H1 (cell line): Measurements from ENCODE around the gene EGFR. TPM values are rescaled to one million over a fixed set of nuclear protein-coding genes. Genes with fewer than 3 reads are reported as not detected.

Experiments
- CTCF ChIA-PET: fragments of 300-600 bp; sonication (Branson Sonifier 250); formaldehyde crosslinking; loops from one replicate; lab custom pipeline; 2021; ENCODE audit not compliant: partially characterized antibody; lab: Charles Lee
- POLR2A ChIA-PET: fragments of 300-600 bp; sonication (Branson Sonifier 250); formaldehyde crosslinking; loops from one replicate; lab custom pipeline; 2021; ENCODE audit warnings: inconsistent platforms; ENCODE audit not compliant: partially characterized antibody; lab: Charles Lee
- DNase-seq, 2 experiments: peaks; one replicate each; pipeline versions ENCODE4 v3.0.0 to v3.0.0-alpha.2; 2010 to 2022; ENCODE audit warnings: low spot score in 2 of 2, low read depth in 1 of 2, mixed read lengths in 1 of 2
- FAIRE-seq: peaks from 2 replicates; lab custom pipeline; 2011; peaks lifted over from hg19 to GRCh38; lab: Jason Lieb, UNC
- H2AFZ ChIP-seq: 2 replicates; pipeline ENCODE4 v1.8.1; 2012; ENCODE audit warnings: low read length, inconsistent platforms
- H2AK5ac ChIP-seq: 2 replicates; pipeline ENCODE4 v1.6.1; 2013; ENCODE audit warnings: low read depth, low read length
- H2BK120ac ChIP-seq: replicated peaks from 2 replicates; pipeline ENCODE3; 2013; ENCODE audit warnings: low read depth, low read length, inconsistent platforms
- H2BK12ac ChIP-seq: 2 replicates; pipeline ENCODE4 v1.6.1; 2013; ENCODE audit warnings: low read depth, low read length
- H2BK15ac ChIP-seq: 2 replicates; pipeline ENCODE4 v1.6.1; 2013; ENCODE audit warnings: low read length
- H2BK20ac ChIP-seq: 2 replicates; pipeline ENCODE4 v1.6.1; 2013; ENCODE audit warnings: low read length
- H2BK5ac ChIP-seq: 2 replicates; pipeline ENCODE4 v1.6.1; 2013; ENCODE audit warnings: low read depth, low read length
- H3K14ac ChIP-seq: 2 replicates; pipeline ENCODE4 v1.6.1; 2013; ENCODE audit warnings: inconsistent platforms; ENCODE audit not compliant: insufficient read length
- H3K18ac ChIP-seq: 2 replicates; pipeline ENCODE4 v1.6.1; 2013; ENCODE audit warnings: low read length; ENCODE audit errors: extremely low read depth
- H3K23ac ChIP-seq: 2 replicates; pipeline ENCODE4 v1.6.1; 2013; ENCODE audit warnings: inconsistent platforms; ENCODE audit not compliant: insufficient read length
- H3K23me2 ChIP-seq: 2 replicates; pipeline ENCODE4 v1.6.1; 2013; ENCODE audit warnings: low read depth, low read length
- H3K27ac ChIP-seq: 2 replicates; pipeline ENCODE4 v1.6.1; 2011; ENCODE audit warnings: low read depth, low read length, inconsistent platforms
- H3K27me3 ChIP-seq, 4 experiments: replicated peaks in 1 of 4; 1 replicate in 1 of 4; 2 replicates in 3 of 4; pipeline versions ENCODE4 v1.6.1 to v1.8.1; 2011 to 2013; ENCODE audit warnings: low read length in 3 of 4, mild to moderate bottlenecking in 3 of 4, inconsistent platforms in 2 of 4, mixed read lengths in 2 of 4, moderate library complexity in 1 of 4; ENCODE audit not compliant: control insufficient read depth in 3 of 4, insufficient read depth in 3 of 4; ENCODE audit errors: extremely low read depth in 1 of 4
- H3K36me3 ChIP-seq, 4 experiments: 2 replicates each; pipeline versions ENCODE4 v1.6.1 to v1.8.1; 2011 to 2013; ENCODE audit warnings: mild to moderate bottlenecking in 4 of 4, low read length in 3 of 4, moderate library complexity in 2 of 4, control low read depth in 1 of 4, inconsistent platforms in 1 of 4; ENCODE audit not compliant: insufficient read depth in 4 of 4, control insufficient read depth in 2 of 4
- H3K4ac ChIP-seq: replicated peaks from 2 replicates; pipeline ENCODE3; 2013; ENCODE audit warnings: low read length, low read depth, mixed read lengths, inconsistent platforms; ENCODE audit not compliant: insufficient read length
- H3K4me1 ChIP-seq, 4 experiments: replicated peaks in 1 of 4; 1 replicate in 1 of 4; 2 replicates in 3 of 4; pipeline versions ENCODE4 v1.6.1 to v1.8.1; 2011 to 2013; ENCODE audit warnings: low read length in 3 of 4, inconsistent platforms in 2 of 4, mixed read lengths in 1 of 4; ENCODE audit not compliant: insufficient read depth in 4 of 4, control insufficient read depth in 3 of 4
- H3K4me2 ChIP-seq, 2 experiments: 2 replicates each; pipeline versions ENCODE4 v1.6.1 to v1.8.1; 2011 to 2013; ENCODE audit warnings: low read depth in 2 of 2, low read length in 2 of 2, control low read depth in 1 of 2, inconsistent platforms in 1 of 2, mild to moderate bottlenecking in 1 of 2; ENCODE audit not compliant: insufficient read depth in 1 of 2
- H3K4me3 ChIP-seq, 4 experiments: fragments of 200-600, 300-600 bp in 1 of 4; sonication (generic), shearing (Covaris generic), sonication (Bioruptor Twin) in 1 of 4; 2 replicates each; pipeline versions ENCODE4 v1.5.1 to v1.8.1; 2011 to 2016; ENCODE audit warnings: low read length in 4 of 4, low read depth in 3 of 4, control low read depth in 2 of 4, inconsistent platforms in 2 of 4, mild to moderate bottlenecking in 2 of 4, mixed read lengths in 1 of 4, moderate library complexity in 1 of 4; ENCODE audit not compliant: insufficient read depth in 2 of 4; ENCODE audit errors: extremely low read depth in 1 of 4
- H3K56ac ChIP-seq: replicated peaks from 2 replicates; pipeline ENCODE3; 2013; ENCODE audit warnings: low read depth, mild to moderate bottlenecking, mixed read lengths, low read length, inconsistent platforms; ENCODE audit not compliant: insufficient read length
- H3K79me1 ChIP-seq: 2 replicates; pipeline ENCODE4 v1.6.1; 2013; ENCODE audit warnings: low read depth, low read length, control low read depth
- H3K79me2 ChIP-seq, 2 experiments: 2 replicates each; pipeline versions ENCODE4 v1.6.1 to v1.8.1; 2012 to 2013; ENCODE audit warnings: low read length in 2 of 2, mild to moderate bottlenecking in 2 of 2, inconsistent platforms in 1 of 2; ENCODE audit not compliant: insufficient read depth in 2 of 2, control insufficient read depth in 1 of 2
- H3K9ac ChIP-seq, 4 experiments: replicated peaks in 1 of 4; 1 replicate in 1 of 4; 2 replicates in 3 of 4; pipeline versions ENCODE4 v1.6.1 to v1.8.1; 2011 to 2013; ENCODE audit warnings: low read depth in 3 of 4, low read length in 3 of 4, control low read depth in 2 of 4, mild to moderate bottlenecking in 2 of 4, moderate library complexity in 2 of 4, inconsistent platforms in 1 of 4; ENCODE audit errors: extremely low read depth in 1 of 4
- H3K9me3 ChIP-seq, 2 experiments: 2 replicates each; pipeline versions ENCODE4 v1.6.1 to v1.8.1; 2012 to 2013; ENCODE audit warnings: mild to moderate bottlenecking in 2 of 2, moderate library complexity in 2 of 2, control low read depth in 1 of 2, inconsistent platforms in 1 of 2, low read depth in 1 of 2, low read length in 1 of 2, mixed read lengths in 1 of 2; ENCODE audit not compliant: insufficient read depth in 2 of 2
- H4K20me1 ChIP-seq, 2 experiments: replicated peaks in 1 of 2; 2 replicates each; pipeline versions ENCODE3 to v1.8.1; 2011 to 2013; ENCODE audit warnings: inconsistent platforms in 2 of 2, low read length in 2 of 2, mild to moderate bottlenecking in 1 of 2; ENCODE audit not compliant: insufficient read depth in 2 of 2, control insufficient read depth in 1 of 2
- H4K5ac ChIP-seq: 2 replicates; pipeline ENCODE4 v1.6.1; 2013; ENCODE audit warnings: low read length, low read depth, mixed read lengths, inconsistent platforms; ENCODE audit not compliant: insufficient read length
- H4K8ac ChIP-seq: 2 replicates; pipeline ENCODE4 v1.8.0; 2013; ENCODE audit warnings: mild to moderate bottlenecking, moderate library complexity, low read length, inconsistent platforms; ENCODE audit not compliant: insufficient read depth; ENCODE audit errors: extremely low read depth
- H4K91ac ChIP-seq: replicated peaks from 2 replicates; pipeline ENCODE3; 2013; ENCODE audit warnings: low read length, mixed read lengths, inconsistent platforms; ENCODE audit not compliant: insufficient read length
- ASH2L ChIP-seq: fragments of 200-600, 300-600 bp; sonication (generic); IDR thresholded peaks from one replicate; pipeline ENCODE4 v1.7.1; 2017; ENCODE audit warnings: low read length
- BRCA1 ChIP-seq: IDR thresholded peaks from 2 replicates; pipeline ENCODE4 v1.6.1; 2012; ENCODE audit warnings: low read depth, low read length, improper control_type of control experiment
- CBX8 ChIP-seq: fragments of 300-800, 300-1000 bp; sonication (generic); IDR thresholded peaks from 2 replicates; pipeline ENCODE4 v1.7.1; 2016; ENCODE audit warnings: low read depth, low read length, borderline replicate concordance
- CREB1 ChIP-seq: IDR thresholded peaks from 2 replicates; pipeline ENCODE4 v1.6.1; 2012; ENCODE audit warnings: inconsistent platforms
- E2F6 ChIP-seq: IDR thresholded peaks from 2 replicates; pipeline ENCODE4 v1.6.1; 2012; ENCODE audit warnings: inconsistent platforms
- MAX ChIP-seq: IDR thresholded peaks from 2 replicates; pipeline ENCODE4 v1.6.1; 2012; ENCODE audit warnings: inconsistent platforms
- POU5F1 ChIP-seq: IDR thresholded peaks from 2 replicates; pipeline ENCODE4 v1.6.1; 2011; ENCODE audit warnings: low read depth, mild to moderate bottlenecking, low read length, moderate library complexity
- YY1 ChIP-seq: IDR thresholded peaks from 2 replicates; pipeline ENCODE4 v1.6.1; 2011; ENCODE audit warnings: low read depth, mild to moderate bottlenecking, low read length
- WGBS, 2 experiments: shearing (Covaris generic) in 1 of 2; methylation state at CpG; one replicate each; pipeline versions ENCODE4 v1.1.6 to v1.1.7; 2013 to 2015; ENCODE audit warnings: low lambda C conversion rate in 2 of 2, mixed read lengths in 2 of 2, inconsistent platforms in 1 of 2, low coverage in 1 of 2, missing lambda C conversion rate in 1 of 2; ENCODE audit not compliant: insufficient replicate concordance in 2 of 2, insufficient coverage in 1 of 2, insufficient read length in 1 of 2; ENCODE audit errors: extremely low coverage in 1 of 2, missing lambda C conversion rate in 1 of 2; 5-methylcytosine and 5-hydroxymethylcytosine counted together
- polyA plus RNA-seq, 7 experiments: library from polyadenylated mRNA; depleted of rRNA in 3 of 7; stranded (reverse) in 5 of 7; unstranded in 2 of 7; fragments of >200 nt in 5 of 7; fragments of 200-250 nt in 2 of 7; gene quantifications; 1 replicate in 5 of 7; 2 replicates in 1 of 7; 4 replicates in 1 of 7; pipeline versions ENCODE4 v1.2.1 to v1.2.3, GENCODE V29; 2011 to 2013; ENCODE audit warnings: missing spikeins in 2 of 7, mixed read lengths in 2 of 7
- total RNA-seq: library from RNA; stranded (reverse); fragmentation: NEBNext Ultra II Directional; extraction: Animal tissue kit (Norgen Biotek cat#: 25700); gene quantifications from 2 replicates; pipeline ENCODE4 v1.2.1, GENCODE V29; 2021
- TF ChIP-seq, protein P1 (sequence below), 3 experiments: IDR thresholded peaks; 1 replicate in 2 of 3; 2 replicates in 1 of 3; pipeline versions ENCODE4 v1.5.1 to v1.6.1; 2011; ENCODE audit warnings: low read length in 3 of 3, mild to moderate bottlenecking in 3 of 3, inconsistent platforms in 2 of 3, low read depth in 1 of 3, moderate library complexity in 1 of 3; ENCODE audit not compliant: insufficient read depth in 1 of 3; ENCODE audit errors: control extremely low read depth in 1 of 3

Gene EGFR
- total and polyA plus RNA-seq, 2 of the 8 experiments (the other 6 are each of a cell fraction or from before 2014, with no cell fraction given) = 1.9 to 5.8 TPM

DNA sequence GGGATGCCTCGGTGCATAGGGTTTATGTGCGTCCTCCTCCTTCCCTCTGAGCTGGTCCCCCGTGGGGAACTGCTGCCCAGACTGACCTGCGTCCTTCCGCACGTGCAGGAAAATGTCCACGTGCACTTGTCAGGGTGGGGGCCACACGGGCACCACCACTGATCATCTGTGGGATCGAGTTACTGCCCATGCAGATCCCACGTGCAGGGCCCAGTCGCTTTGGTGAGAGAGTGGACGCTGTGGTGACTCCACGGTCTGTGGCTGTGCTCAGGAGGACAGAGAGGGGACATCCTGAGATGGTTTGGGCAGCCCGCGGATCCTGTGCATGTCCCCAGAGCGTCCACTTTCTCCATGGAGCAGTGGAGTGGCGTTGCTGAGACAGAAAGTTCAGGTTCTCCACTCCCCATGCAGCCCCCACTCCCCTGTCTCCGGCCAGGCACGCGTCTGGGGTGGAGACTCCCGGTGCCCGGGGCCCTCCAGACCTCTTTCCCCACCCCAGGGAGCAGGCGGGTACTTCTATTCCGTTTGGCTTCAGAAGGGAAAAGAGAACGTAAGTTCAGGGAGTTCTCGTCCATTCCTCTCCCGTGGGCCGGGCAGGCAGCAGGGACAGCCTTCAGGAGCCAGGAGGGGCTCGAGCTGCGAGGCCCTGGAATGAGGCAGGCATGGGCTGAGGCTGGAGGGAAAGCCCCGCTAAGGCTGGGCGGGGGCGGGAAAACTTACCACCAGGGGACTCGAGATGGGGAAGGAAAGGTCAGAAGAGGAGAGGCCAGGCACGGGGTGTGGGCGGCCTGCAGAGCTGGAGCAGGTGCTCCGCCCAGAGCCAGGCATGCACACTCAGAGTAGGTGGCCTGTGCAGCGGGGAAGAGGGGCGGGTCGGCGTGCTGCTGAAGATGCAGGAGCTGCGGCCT, 59.9 kb downstream of the EGFR start:
- Histone ChIP-seq H4K91ac (no peak overlapping the region), H3K4ac (no peak overlapping the region), H3K23me2 (no peaks in the 10 kb centered on the region), H3K27ac (no peak overlapping the region), H3K4me2 (no peak overlapping the region), H3K79me1 (no peaks in the 10 kb centered on the region), H2BK15ac (no peak overlapping the region), H3K79me2 (no peaks in the 10 kb centered on the region), H3K18ac (no peak overlapping the region), H2BK20ac (no peak overlapping the region), H3K36me3 (no peaks in the 10 kb centered on the region), H3K56ac (no peak overlapping the region), H3K23ac (no peak overlapping the region), H3K9ac (no peak overlapping the region), H2BK12ac (no peak overlapping the region), H2BK5ac (no peak overlapping the region), H3K9me3 (no peaks in the 10 kb centered on the region), H3K4me3 (no peak overlapping the region), H3K4me1 (peaks cover 0 to 3% (median 1%) of the 10 kb centered on the region in 4 experiments; a peak in 5 of 7 replicates), H2AFZ (no peak overlapping the region), H4K20me1 (no peaks in the 10 kb centered on the region), H2BK120ac (no peak overlapping the region), H2AK5ac (no peak overlapping the region), H4K8ac (no peak overlapping the region), H3K14ac (no peak overlapping the region), H3K27me3 (no peaks in the 10 kb centered on the region), H4K5ac (no peak overlapping the region)
- ChIA-PET CTCF (interaction anchor here (1.8 kb wide), 1 partner anchor 298 kb away, joined by 4 read pairs; no protein-coding TSS in a partner anchor), POLR2A (interaction anchor here (0.5 kb wide), 1 partner anchor 274 kb away, joined by 4 read pairs; no protein-coding TSS in a partner anchor)
- 84% methylated on average over 33 of the region's 42 CpGs; no CpG with 5 or more reads in 1 of the 2 experiments for WGBS, 2 experiments
- FAIRE-seq (no peak), DNase-seq (peak in 1 of 2 experiments; percentile 57)
- TF ChIP-seq POU5F1 (no peak), MAX (peak; percentile 43; the same call in 1 of the 2 replicates), BRCA1 (no peak), E2F6 (peak; percentile 71), ASH2L (no peak), CREB1 (no peak), CBX8 (no peak), YY1 (no peak)
- TF ChIP-seq, protein P1, sequence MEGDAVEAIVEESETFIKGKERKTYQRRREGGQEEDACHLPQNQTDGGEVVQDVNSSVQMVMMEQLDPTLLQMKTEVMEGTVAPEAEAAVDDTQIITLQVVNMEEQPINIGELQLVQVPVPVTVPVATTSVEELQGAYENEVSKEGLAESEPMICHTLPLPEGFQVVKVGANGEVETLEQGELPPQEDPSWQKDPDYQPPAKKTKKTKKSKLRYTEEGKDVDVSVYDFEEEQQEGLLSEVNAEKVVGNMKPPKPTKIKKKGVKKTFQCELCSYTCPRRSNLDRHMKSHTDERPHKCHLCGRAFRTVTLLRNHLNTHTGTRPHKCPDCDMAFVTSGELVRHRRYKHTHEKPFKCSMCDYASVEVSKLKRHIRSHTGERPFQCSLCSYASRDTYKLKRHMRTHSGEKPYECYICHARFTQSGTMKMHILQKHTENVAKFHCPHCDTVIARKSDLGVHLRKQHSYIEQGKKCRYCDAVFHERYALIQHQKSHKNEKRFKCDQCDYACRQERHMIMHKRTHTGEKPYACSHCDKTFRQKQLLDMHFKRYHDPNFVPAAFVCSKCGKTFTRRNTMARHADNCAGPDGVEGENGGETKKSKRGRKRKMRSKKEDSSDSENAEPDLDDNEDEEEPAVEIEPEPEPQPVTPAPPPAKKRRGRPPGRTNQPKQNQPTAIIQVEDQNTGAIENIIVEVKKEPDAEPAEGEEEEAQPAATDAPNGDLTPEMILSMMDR (IDR thresholded peaks at IDR 0.05; ENCODE audit: control extremely low read depth in 1 of 3, insufficient read depth in 1 of 3, low read depth in 1 of 3, low read length in 3 of 3) = no peak
